Endothelial cell of umbilical vein (primary cell): ENCODE results near the gene ZBTB43. TPM values are rescaled to one million over a fixed set of nuclear protein-coding genes. Genes with fewer than 3 reads are reported as not detected.

Source experiments
- BruUV-seq: library from RNA; stranded (reverse); fragments of 400-500 nt; replicated peaks from 2 replicates; lab custom pipeline; 2021; lab: Mats Ljungman, UMichigan
- CTCF ChIA-PET: fragments of 300-600, 350-600 bp; sonication (Branson Sonifier 250); formaldehyde crosslinking; loops from one replicate; lab custom pipeline; 2021; ENCODE audit warnings: antibody characterized with exemption, inconsistent platforms; lab: Charles Lee
- POLR2A ChIA-PET: fragments of 300-600, 350-600 bp; sonication (Branson Sonifier 250); formaldehyde crosslinking; loops from one replicate; lab custom pipeline; 2021; ENCODE audit warnings: antibody characterized with exemption, inconsistent platforms; lab: Charles Lee
- DNase-seq: peaks from one replicate; pipeline ENCODE4 v3.0.0-alpha.2; 2011; ENCODE audit warnings: low read depth, low spot score
- FAIRE-seq: peaks from 2 replicates; lab custom pipeline; 2011; peaks lifted over from hg19 to GRCh38; lab: Jason Lieb, UNC
- H2AFZ ChIP-seq: 2 replicates; pipeline ENCODE4 v1.6.0; 2012; ENCODE audit warnings: low read depth, low read length, control low read depth, inconsistent platforms
- H3K27ac ChIP-seq: 2 replicates; pipeline ENCODE4 v1.5.1; 2011; ENCODE audit warnings: low read depth, mild to moderate bottlenecking, control low read depth, low read length, moderate library complexity; ENCODE audit not compliant: insufficient read depth
- H3K27me3 ChIP-seq, 2 experiments: 2 replicates each; pipeline versions ENCODE4 v1.6.0 to v1.6.1; 2011; ENCODE audit warnings: low read length in 2 of 2, mixed read lengths in 1 of 2; ENCODE audit not compliant: control insufficient read depth in 2 of 2, insufficient read depth in 2 of 2
- H3K36me3 ChIP-seq, 2 experiments: 2 replicates in 1 of 2; 3 replicates in 1 of 2; pipeline ENCODE4 v1.5.1; 2011; ENCODE audit warnings: low read length in 2 of 2, mild to moderate bottlenecking in 1 of 2, moderate library complexity in 1 of 2; ENCODE audit not compliant: control insufficient read depth in 2 of 2, insufficient read depth in 2 of 2; ENCODE audit errors: extremely low read depth in 1 of 2
- H3K4me1 ChIP-seq: 3 replicates; pipeline ENCODE4 v1.5.1; 2011; ENCODE audit warnings: mild to moderate bottlenecking, low read length; ENCODE audit not compliant: control insufficient read depth, insufficient read depth; ENCODE audit errors: extremely low read depth
- H3K4me2 ChIP-seq: 2 replicates; pipeline ENCODE4 v1.6.1; 2011; ENCODE audit warnings: low read length, control low read depth, mixed read lengths; ENCODE audit not compliant: insufficient read depth
- H3K4me3 ChIP-seq, 3 experiments: fragments of 200-600 bp in 1 of 3; sonication (generic), shearing (Covaris generic) in 1 of 3; replicated peaks in 1 of 3; 2 replicates each; pipeline ENCODE4 v1.5.1; 2011 to 2016; ENCODE audit warnings: control low read depth in 3 of 3, low read length in 3 of 3, mild to moderate bottlenecking in 2 of 3, inconsistent platforms in 1 of 3, low read depth in 1 of 3, moderate library complexity in 1 of 3; ENCODE audit not compliant: insufficient read depth in 1 of 3
- H3K79me2 ChIP-seq: 2 replicates; pipeline ENCODE4 v1.6.0; 2012; ENCODE audit warnings: low read length, inconsistent platforms; ENCODE audit not compliant: control insufficient read depth, insufficient read depth
- H3K9ac ChIP-seq: replicated peaks from 2 replicates; pipeline ENCODE3; 2011; ENCODE audit warnings: low read length, control low read depth; ENCODE audit not compliant: insufficient read depth; ENCODE audit errors: extremely low read depth
- H3K9me1 ChIP-seq: replicated peaks from 3 replicates; pipeline ENCODE4 v1.6.0; 2011; ENCODE audit warnings: mild to moderate bottlenecking, low read length; ENCODE audit not compliant: control insufficient read depth, insufficient read depth; ENCODE audit errors: extremely low read depth
- H3K9me3 ChIP-seq: replicated peaks from 2 replicates; pipeline ENCODE4 v1.5.1; 2012; ENCODE audit warnings: low read length, inconsistent platforms; ENCODE audit not compliant: control insufficient read depth, insufficient read depth
- H4K20me1 ChIP-seq: replicated peaks from 2 replicates; pipeline ENCODE3; 2011; ENCODE audit warnings: mild to moderate bottlenecking, low read length; ENCODE audit not compliant: control insufficient read depth, insufficient read depth; ENCODE audit errors: extremely low read depth
- EZH2 ChIP-seq: IDR thresholded peaks from 2 replicates; pipeline ENCODE4 v1.6.1; 2012; ENCODE audit warnings: borderline replicate concordance, low read depth, mild to moderate bottlenecking, moderate library complexity, low read length, inconsistent platforms; ENCODE audit not compliant: severe bottlenecking
- FOS ChIP-seq: IDR thresholded peaks from 2 replicates; pipeline ENCODE4 v1.6.1; 2011; ENCODE audit warnings: mild to moderate bottlenecking, low read length, moderate library complexity, borderline replicate concordance; ENCODE audit not compliant: insufficient read depth
- GATA2 ChIP-seq: IDR thresholded peaks from 2 replicates; pipeline ENCODE4 v1.7.0; 2011; ENCODE audit warnings: low read depth, mild to moderate bottlenecking, moderate library complexity, mixed read lengths, low read length; ENCODE audit not compliant: insufficient read length, insufficient read depth
- JUN ChIP-seq: IDR thresholded peaks from 2 replicates; pipeline ENCODE4 v1.6.1; 2011; ENCODE audit warnings: borderline replicate concordance, low read depth; ENCODE audit not compliant: insufficient read length, insufficient read depth
- MYC ChIP-seq: IDR thresholded peaks from one replicate; pipeline ENCODE4 v1.6.1; 2011; ENCODE audit warnings: mild to moderate bottlenecking, low read depth, low read length
- POLR2A ChIP-seq: IDR thresholded peaks from 2 replicates; pipeline ENCODE4 v1.6.1; 2012; ENCODE audit warnings: low read depth, mild to moderate bottlenecking, control low read depth, low read length
- POLR2AphosphoS5 ChIP-seq: IDR thresholded peaks from 2 replicates; pipeline ENCODE4 v1.6.1; 2012; ENCODE audit warnings: low read depth, mild to moderate bottlenecking, control low read depth, low read length, moderate library complexity; ENCODE audit not compliant: insufficient read depth
- dilution Hi-C: fragments of 300-500 bp; cut with MboI; formaldehyde crosslinking; loops from one replicate; pipeline ENCODE4 v1.15.0; 2019; ENCODE audit warnings: low sequenced_read_pairs; ENCODE audit not compliant: extremely low pct_ligation_motif_present
- intact Hi-C: fragments of 100-400 bp; cut with micrococcal nuclease; formaldehyde crosslinking; loops from one replicate; pipeline ENCODE4 v1.10.0; 2022
- polyA plus RNA-seq, 4 experiments: library from polyadenylated mRNA; depleted of rRNA in 3 of 4; stranded (reverse) in 3 of 4; unstranded in 1 of 4; fragments of >200 nt; gene quantifications; 2 replicates each; pipeline versions ENCODE4 v1.2.1 to v1.2.3, GENCODE V29; 2011 to 2012; ENCODE audit warnings: missing spikeins in 1 of 4
- total RNA-seq: library from RNA; stranded (reverse); gene quantifications from 2 replicates; pipeline ENCODE4 v1.2.3, GENCODE V29; 2021
- TF ChIP-seq, protein P1 (sequence below), 2 donors: IDR thresholded peaks; 1 replicate in 1 of 2; 2 replicates in 1 of 2; pipeline ENCODE4 v1.5.1; 2011; ENCODE audit warnings: low read length in 2 of 2, mild to moderate bottlenecking in 2 of 2, moderate library complexity in 2 of 2, control low read depth in 1 of 2, inconsistent platforms in 1 of 2, low read depth in 1 of 2; ENCODE audit not compliant: insufficient read depth in 1 of 2; ENCODE audit errors: extremely low read depth in 1 of 2
- TF ChIP-seq, protein P2 (sequence below): IDR thresholded peaks from 2 replicates; pipeline ENCODE4 v1.6.1; 2011; ENCODE audit not compliant: insufficient read depth, insufficient read length

The ZBTB43 gene
- total and polyA plus RNA-seq, 2 donors (not counting 3 experiments of a cell fraction or from before 2014, with no cell fraction given), result 3.2 to 9.0 TPM

DNA sequence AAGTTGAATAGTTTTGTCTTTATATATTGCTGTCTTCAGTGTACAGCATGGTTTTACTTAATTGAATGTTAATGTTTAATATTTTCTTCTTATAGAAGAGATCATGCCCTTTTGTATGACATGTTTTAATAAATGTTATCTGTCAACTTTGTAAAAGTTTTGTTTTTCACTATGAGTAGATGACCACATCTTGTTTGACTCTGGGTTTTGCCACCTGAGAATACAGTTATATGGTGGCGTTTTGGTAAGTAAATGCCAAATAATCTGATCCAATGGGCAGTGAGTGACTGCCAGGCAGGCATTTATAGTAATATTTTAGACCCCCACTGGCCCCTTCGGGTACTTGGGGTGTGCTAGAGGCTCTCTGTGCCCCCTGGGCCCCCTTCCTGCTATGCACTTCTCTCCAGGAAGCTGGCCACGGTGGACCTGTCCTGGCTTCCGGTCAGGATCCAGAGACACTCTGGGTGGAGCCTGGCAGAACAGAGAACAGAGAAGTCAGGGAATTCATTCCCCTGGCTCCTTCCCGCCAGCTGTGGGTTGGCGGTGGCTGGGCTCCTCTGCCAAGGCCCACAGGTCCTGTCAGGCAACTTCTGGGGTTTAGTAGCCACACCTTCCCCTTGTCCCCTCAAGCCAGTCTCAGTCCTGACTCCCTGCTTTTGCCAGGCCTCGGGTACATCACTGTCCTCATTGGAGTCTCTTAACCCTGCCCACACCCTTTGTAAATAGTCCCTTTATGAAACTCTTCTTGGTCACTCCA, 33.4 kb downstream of the ZBTB43 start:
- Histone ChIP-seq H3K4me2 (no peak overlapping the region), H3K9me3 (no peaks in the 10 kb centered on the region), H2AFZ (no peak overlapping the region), H3K36me3 (peaks cover 7 to 9% of the 10 kb centered on the region in 2 experiments), H3K27me3 (no peaks in the 10 kb centered on the region), H3K79me2 (peaks cover 6% of the 10 kb centered on the region), H3K27ac (no peak overlapping the region), H4K20me1 (no peaks in the 10 kb centered on the region), H3K4me1 (peaks cover 4% of the 10 kb centered on the region), H3K9me1 (no peaks in the 10 kb centered on the region), H3K4me3 (no peak overlapping the region), H3K9ac (no peak overlapping the region)
- dilution Hi-C loops, result no loop called here
- DNase-seq, result no peak
- POLR2A ChIA-PET, result no interaction called here
- no TSS peak for BruUV-seq
- intact Hi-C loops, result no loop called here
- no peak for FAIRE-seq
- CTCF ChIA-PET, result no interaction called here
- TF ChIP-seq GATA2, result no peak
- TF ChIP-seq FOS, result no peak
- TF ChIP-seq, protein P1, sequence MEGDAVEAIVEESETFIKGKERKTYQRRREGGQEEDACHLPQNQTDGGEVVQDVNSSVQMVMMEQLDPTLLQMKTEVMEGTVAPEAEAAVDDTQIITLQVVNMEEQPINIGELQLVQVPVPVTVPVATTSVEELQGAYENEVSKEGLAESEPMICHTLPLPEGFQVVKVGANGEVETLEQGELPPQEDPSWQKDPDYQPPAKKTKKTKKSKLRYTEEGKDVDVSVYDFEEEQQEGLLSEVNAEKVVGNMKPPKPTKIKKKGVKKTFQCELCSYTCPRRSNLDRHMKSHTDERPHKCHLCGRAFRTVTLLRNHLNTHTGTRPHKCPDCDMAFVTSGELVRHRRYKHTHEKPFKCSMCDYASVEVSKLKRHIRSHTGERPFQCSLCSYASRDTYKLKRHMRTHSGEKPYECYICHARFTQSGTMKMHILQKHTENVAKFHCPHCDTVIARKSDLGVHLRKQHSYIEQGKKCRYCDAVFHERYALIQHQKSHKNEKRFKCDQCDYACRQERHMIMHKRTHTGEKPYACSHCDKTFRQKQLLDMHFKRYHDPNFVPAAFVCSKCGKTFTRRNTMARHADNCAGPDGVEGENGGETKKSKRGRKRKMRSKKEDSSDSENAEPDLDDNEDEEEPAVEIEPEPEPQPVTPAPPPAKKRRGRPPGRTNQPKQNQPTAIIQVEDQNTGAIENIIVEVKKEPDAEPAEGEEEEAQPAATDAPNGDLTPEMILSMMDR (IDR thresholded peaks at IDR 0.05; ENCODE audit: extremely low read depth in 1 of 2, insufficient read depth in 1 of 2, low read depth in 1 of 2, low read length in 2 of 2), result no peak

DNA sequence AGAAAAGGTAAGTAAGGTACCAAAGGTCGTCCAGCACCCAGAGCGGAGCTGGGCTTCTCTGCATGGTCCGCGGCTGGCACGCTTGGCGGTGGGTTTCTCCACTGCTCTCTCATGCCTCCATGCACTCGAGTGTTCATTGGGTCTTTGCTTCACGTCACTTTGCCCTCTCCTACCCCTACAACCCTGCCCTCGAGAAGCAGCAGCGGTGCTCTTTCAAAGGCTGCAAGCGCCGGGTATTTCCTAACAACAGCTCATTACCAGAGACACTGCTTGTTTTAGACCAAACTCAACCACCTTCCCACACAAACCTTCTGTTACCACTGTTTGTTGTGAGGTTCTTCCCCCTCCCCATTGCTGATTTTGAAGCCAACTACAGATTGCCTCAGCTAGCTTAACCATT, 34.1 kb downstream of the ZBTB43 start:
- Histone ChIP-seq H3K4me2 (no peak overlapping the region), H3K4me1 (peaks cover 10% of the 10 kb centered on the region), H3K9ac (no peak overlapping the region), H3K4me3 (no peak overlapping the region), H3K27ac (no peak overlapping the region), H3K9me1 (no peaks in the 10 kb centered on the region), H3K79me2 (peaks cover 5% of the 10 kb centered on the region), H2AFZ (no peak overlapping the region), H3K36me3 (peaks cover 1 to 4% of the 10 kb centered on the region in 2 experiments), H4K20me1 (no peaks in the 10 kb centered on the region), H3K27me3 (no peaks in the 10 kb centered on the region), H3K9me3 (no peaks in the 10 kb centered on the region)
- FAIRE-seq (no peak), DNase-seq (no peak)
- dilution Hi-C loops (no loop called here), intact Hi-C loops (no loop called here)
- no TSS peak for BruUV-seq
- ChIA-PET POLR2A (no interaction called here), CTCF (no interaction called here)
- TF ChIP-seq MYC (no peak), POLR2A (no peak), JUN (no peak), EZH2 (no peak), POLR2AphosphoS5 (no peak), FOS (no peak), GATA2 (no peak)
- TF ChIP-seq, protein P1 (IDR thresholded peaks at IDR 0.05; ENCODE audit: extremely low read depth in 1 of 2, insufficient read depth in 1 of 2, low read depth in 1 of 2, low read length in 2 of 2), result no peak
- TF ChIP-seq, protein P2, sequence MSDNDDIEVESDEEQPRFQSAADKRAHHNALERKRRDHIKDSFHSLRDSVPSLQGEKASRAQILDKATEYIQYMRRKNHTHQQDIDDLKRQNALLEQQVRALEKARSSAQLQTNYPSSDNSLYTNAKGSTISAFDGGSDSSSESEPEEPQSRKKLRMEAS, result no peak
